Activated effector memory CD4-positive, alpha-beta T cell treated with Interleukin-2 at 50 U/mL for 16 hours (primary cell): Measurements from ENCODE around the gene ARHGAP35.
A peak's percentile ranks its signal among the peaks of the same experiment; 100 is the strongest.
"Not testable (repeated sequence)": the region's sequence is repeated elsewhere in the genome, so short reads cannot be mapped to it uniquely, and the experiment has no call there.

ENCODE experiments used
- DNase-seq: peaks from one replicate; pipeline ENCODE4 v3.0.0-alpha.2; 2020

Gene ARHGAP35

GRCh38 chr19:46860846-46861690 lies at the start of gene ARHGAP35:
ARHGAP35 (plus strand) TSS chr19:46860997; CDS start chr19:46918676, 57,679 bp downstream.
- DNase-seq = peak; percentile 76

- no peak for DNase-seq
These were observed 47.6 kb upstream of the ARHGAP35 start for GRCh38 chr19:46812977-46813838.

DNA sequence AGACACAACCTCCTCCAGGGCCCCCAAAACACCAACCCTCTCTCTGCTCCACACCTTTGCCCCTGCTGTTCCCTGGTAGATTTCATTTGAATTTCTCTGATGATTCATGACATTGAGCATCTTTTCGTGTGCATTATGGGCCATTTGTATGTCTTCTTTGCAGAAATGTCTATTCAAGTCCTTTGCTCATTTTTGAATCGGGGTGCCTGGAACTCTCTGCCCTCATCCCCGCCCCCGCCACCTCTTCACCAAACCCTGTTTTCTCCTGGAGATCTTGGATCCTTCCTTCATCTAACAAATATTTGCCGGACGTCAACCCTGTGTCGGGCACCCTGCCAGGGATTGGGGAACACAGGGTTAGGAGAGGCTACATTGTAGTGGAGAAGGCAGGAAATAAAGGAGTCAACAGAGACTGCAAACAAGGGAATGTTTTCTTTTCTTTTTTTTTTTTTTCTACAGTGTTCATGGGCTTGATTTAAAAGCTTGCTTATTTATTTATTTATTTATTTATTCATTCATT lies 46.9 kb upstream of the ARHGAP35 start:
- no peak for DNase-seq

GRCh38 chr19:46815833-46816627 lies 44.8 kb upstream of the ARHGAP35 start:
- DNase-seq = no peak

DNA sequence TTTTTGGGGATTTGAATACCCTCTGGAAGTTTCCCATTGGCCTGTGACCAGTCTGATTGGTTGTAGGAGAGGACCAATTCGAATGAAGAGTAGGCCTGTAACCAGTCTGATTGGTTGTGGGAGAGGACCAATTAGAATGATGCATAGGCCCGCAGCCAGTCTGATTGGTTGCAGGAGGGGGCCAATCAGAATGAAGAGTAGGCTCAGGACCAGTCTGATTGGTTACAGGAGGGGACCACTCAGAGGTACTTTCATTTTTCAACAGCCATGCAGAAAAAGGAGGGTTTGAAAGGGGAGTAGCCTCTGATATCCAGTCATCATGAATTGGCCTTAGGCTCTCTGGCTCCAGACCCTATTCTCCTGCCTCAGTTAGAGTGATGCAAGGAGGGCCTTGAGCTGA lies 42.0 kb upstream of the ARHGAP35 start:
- no peak for DNase-seq

DNA sequence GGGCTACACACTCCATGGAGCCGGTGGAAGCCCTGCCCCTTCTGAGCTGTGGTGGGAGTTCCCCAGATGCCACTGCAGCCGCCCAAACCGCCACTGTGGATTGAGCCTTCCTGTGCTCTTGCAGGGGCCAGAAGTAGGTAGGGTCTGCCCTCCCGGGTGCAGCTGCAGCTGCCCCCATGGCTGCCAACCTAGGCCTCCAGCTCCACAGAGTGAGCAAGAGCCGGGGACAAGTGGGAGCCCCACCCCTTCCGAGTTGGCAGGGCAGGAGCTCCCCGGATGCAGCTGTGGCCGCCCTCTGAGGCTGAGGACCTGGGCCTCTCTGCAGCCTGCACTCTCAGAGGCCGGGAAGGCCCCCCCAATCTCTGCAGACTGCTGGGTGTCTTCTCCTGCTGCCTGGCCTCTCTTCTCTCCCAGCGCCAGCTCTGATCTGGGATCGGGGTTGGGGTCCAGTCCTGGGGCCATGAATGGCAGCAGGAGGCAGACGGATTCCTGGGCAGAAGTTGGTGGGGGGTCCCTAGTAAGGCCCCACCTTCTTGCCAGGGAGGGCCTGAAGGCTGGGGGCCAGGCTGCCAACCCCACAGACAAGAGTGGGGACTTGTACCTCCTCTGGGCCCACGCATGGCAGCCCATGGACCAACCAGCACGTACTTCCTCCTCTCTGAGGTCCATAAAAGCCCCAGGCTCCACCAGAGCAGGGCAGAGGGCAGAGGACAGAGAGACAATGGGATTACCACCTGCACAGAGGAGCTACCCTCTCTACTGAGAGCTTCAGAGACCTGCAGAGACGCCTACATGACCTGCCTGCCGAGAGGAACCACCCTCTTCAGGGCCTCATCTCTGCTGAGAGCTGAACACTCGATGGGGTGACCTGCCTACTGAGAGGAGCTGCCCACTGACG lies 39.0 kb upstream of the ARHGAP35 start:
- peak; percentile 39 for DNase-seq

DNA sequence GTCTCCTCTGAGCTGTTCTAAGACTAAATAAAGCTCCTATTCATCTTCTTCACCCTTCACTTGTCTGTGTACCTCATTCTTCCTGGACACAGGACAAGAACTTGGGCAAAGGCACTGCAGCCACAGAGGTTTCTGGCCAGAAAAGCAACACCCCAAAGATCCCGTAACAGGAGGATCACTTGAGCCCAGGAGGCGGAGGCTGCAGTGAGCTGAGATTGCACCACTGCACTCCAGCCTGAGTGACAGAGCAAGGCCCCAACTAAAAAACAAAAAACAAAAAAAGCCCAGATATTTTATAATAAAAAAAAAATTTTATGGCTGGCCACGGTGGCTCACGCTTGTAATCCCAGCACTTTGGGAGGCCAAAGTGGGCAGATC lies 38.4 kb upstream of the ARHGAP35 start:
- DNase-seq = not testable (repeated sequence)

DNA sequence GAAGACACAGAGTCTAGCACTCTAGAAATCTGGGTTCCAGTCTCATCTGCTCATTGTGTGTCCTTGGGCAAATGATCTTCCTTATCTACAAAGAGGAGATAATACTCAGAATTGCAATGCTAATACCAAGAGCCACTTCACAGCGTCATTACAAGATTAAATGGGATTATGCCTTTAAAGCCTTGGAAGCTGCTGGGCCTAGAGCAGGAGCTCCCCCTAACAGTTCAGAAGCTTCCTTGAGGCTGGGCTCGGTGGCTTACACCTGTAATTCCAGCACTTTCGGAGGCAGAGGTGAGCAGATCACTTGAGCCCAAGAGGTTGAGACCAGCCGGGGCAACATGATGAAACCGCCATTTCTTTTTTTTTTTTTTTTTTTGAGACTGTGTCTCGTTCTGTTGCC lies 37.7 kb upstream of the ARHGAP35 start:
- no peak for DNase-seq

DNA sequence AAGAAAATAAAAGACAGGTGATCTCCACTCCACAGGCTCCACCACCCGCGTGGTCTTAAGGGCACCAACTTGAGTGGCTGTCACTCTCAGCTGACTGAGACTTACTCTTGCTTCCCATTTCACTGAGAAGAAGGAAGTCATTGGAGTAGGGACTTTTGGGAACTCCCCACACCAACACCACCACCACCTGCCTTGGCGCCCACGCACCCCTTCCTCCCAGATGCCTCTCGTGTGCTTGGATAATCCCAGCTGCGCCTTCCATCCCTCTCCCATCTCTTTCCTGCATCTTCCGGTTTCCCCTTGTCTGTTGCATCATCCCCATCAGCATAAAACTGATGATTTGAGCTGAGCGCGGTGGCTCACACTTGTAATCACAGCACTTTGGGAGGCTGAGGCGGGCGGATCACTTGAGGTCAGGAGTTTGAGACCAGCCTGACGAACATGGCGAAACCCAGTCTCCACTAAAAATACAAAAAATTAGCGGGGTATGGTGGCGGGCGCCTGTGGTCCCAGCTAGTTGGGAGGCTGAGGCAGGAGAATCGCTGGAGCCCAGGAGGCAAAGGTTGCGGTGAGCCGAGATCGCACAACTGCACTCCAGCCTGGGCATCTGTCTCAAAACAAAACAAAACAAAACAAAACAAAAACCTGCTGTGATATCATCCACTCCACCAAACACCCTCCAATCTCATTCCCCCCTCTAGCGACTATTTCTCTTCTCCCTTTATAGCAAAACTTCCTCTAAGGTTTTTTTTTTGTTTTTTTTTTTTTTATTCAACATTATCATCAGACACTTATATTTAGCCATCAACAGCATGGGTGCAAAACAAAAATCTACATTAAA lies 35.7 kb upstream of the ARHGAP35 start:
- no peak for DNase-seq

GRCh38 chr19:46825731-46826055 lies 35.1 kb upstream of the ARHGAP35 start:
- DNase-seq = no peak

DNA sequence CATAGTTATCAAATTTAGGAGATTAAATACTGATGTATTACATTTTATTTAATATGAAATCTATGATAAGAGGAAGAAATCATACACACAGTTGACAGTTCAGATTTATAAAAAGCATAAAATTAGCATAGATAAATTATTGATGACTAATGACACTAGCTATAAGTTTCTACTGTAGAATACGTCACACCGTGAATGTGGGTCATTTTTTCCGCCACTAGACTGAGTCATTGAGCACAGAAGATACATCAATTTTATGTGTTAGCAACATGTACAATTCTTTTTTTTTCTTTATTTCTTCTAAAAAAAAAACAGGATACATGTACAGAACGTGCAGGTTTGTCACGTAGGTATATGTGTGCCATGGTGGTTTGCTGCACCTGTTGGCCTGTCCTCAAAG lies 32.3 kb upstream of the ARHGAP35 start:
- no peak for DNase-seq

DNA sequence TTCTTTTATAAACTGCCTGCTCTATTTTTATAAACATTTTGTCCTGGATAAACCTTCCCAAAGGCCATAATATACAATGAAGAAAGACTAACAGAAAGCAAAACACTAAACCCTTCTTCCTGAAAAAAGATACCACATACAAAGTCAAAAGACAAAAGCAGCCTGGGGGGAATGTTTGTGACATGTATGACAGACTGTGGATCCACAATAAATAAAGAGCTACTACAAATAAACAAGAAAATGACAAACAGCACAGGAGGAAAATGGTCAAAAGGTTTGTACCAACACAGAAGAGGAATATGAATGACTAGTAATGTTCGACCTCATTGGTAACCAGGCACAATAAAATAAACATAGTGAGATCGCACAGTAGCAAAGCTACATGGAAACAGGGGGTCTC lies 29.9 kb upstream of the ARHGAP35 start:
- DNase-seq = no peak

DNA sequence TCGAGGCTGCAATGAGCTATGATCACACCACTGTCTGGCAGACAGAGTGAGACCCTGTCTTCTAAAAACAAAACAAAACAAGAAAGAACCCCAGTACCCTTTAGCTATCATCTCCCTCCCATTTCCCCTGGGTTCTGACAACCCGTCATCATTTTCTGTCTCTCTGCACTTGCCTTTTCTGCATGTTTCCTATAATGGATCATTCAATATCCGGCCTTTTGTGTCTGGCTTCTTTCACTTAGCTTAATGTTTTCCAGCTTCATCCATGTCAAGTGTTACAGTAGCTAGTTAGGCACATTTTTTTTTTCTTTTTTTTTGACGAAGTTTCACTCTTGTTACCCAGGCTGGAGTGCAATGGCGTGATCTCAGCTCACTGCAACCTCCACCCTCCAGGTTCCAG lies 26.7 kb upstream of the ARHGAP35 start:
- no peak for DNase-seq

GRCh38 chr19:46834984-46835383 lies 25.8 kb upstream of the ARHGAP35 start:
- no peak for DNase-seq

DNA sequence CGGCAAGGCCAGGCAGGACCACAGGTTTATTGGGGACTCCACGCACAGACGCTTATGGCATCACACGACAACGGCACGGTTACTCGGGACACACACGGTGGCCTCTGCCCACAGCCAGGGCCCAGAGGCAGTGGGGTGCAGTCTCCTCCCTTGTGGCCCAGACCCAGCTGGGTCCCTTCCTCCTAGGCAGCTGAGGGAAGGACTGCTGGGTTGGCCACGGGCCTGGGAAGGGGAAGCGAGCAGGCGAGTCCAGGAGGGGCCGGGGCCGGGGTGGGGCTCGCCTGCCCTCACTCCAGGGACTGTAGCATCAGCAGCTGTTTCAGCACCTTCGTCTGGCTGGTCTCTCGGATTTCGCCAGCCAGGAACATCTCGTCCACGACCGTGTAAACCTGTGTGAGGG lies 22.6 kb upstream of the ARHGAP35 start:
- DNase-seq = no peak

GRCh38 chr19:46839752-46840497 lies 20.9 kb upstream of the ARHGAP35 start:
- DNase-seq = no peak

GRCh38 chr19:46840498-46840942 lies 20.3 kb upstream of the ARHGAP35 start:
- peak; percentile 27 for DNase-seq

DNA sequence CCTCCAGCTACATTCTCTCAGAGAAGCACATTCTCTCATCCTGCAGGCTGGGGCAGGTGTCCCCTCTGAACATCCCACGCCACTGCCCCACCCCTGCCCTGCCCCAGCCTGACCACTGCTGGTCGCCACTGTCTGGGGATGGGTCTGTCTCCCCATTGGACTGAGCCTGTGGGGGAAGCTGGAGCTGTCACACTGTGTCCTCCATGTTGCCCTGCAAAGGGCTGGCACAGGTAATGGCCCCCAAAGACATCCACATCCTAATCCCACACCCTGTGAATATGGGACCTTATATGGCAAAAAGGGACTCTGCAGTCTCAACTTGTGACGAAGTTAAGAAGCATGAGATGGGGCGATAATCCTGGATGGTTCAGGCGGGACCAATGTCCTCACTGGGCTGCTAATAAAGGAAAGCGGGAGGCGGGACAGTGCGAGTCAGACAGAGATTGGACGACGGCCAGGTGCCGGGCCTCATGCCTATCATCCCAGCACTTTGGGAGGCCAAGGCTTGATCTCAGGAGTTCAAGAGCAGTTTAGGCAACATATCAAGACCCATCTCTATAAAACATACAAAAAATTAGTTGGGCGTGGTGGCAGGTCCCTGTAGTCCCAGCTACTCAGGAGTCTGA lies 19.2 kb upstream of the ARHGAP35 start:
- DNase-seq = no peak

- DNase-seq = no peak
These were observed 18.0 kb upstream of the ARHGAP35 start for GRCh38 chr19:46842791-46843190.

GRCh38 chr19:46844067-46844489 lies 16.7 kb upstream of the ARHGAP35 start:
- DNase-seq = no peak
